GM12878 (cell line): Measurements from ENCODE around the gene KCNAB3.

Experiments
- BACH1 ChIP-seq: fragments of 450-650 bp; IDR thresholded peaks from 2 replicates; pipeline ENCODE4 v1.6.1; 2017; ENCODE audit warnings: mild to moderate bottlenecking, borderline replicate concordance
- CBFB ChIP-seq: IDR thresholded peaks from 2 replicates; pipeline ENCODE4 v1.6.1; 2016; ENCODE audit warnings: antibody characterized with exemption, low read depth
- MXI1 ChIP-seq: fragments of 150-350 bp; IDR thresholded peaks from 2 replicates; pipeline ENCODE4 v1.6.1; 2011; ENCODE audit warnings: low read depth, mild to moderate bottlenecking, inconsistent platforms, low read length, improper control_type of control experiment
- RBBP5 ChIP-seq: fragments of 200-600 bp; sonication (generic); conservative IDR thresholded peaks from 2 replicates; pipeline ENCODE4 v1.6.1; 2016
- RCOR1 ChIP-seq: conservative IDR thresholded peaks from 2 replicates; pipeline ENCODE4 v1.6.1; 2012; ENCODE audit warnings: low read depth, low read length, improper control_type of control experiment
- SIN3A ChIP-seq: IDR thresholded peaks from 2 replicates; pipeline ENCODE4 v1.6.1; 2012; ENCODE audit warnings: low read depth, low read length, improper control_type of control experiment
- TCF7 ChIP-seq: IDR thresholded peaks from 2 replicates; pipeline ENCODE4 v1.6.1; 2014; ENCODE audit warnings: antibody characterized with exemption, borderline replicate concordance
- YBX1 ChIP-seq: fragments of 450-650 bp; IDR thresholded peaks from 2 replicates; pipeline ENCODE4 v1.6.1; 2016; ENCODE audit warnings: antibody characterized with exemption
- ZNF274 ChIP-seq: IDR thresholded peaks from one replicate; pipeline ENCODE4 v1.8.0; 2011; ENCODE audit not compliant: insufficient read length, insufficient read depth
- TF ChIP-seq, protein P1 (sequence below): fragments of 450-650 bp; IDR thresholded peaks from 2 replicates; pipeline ENCODE4 v1.6.1; 2016; ENCODE audit warnings: mild to moderate bottlenecking
- TF ChIP-seq, protein P2 (sequence below): IDR thresholded peaks from 2 replicates; pipeline ENCODE4 v1.6.1; 2012; ENCODE audit warnings: mild to moderate bottlenecking, low read depth, low read length
- TF ChIP-seq, protein P3 (sequence below), 3 experiments: IDR thresholded peaks in 2 of 3; conservative IDR thresholded peaks in 1 of 3; 2 replicates each; pipeline ENCODE4 v1.5.1; 2011; ENCODE audit warnings: low read depth in 3 of 3, low read length in 3 of 3, mild to moderate bottlenecking in 3 of 3, control low read depth in 2 of 3, moderate library complexity in 2 of 3, inconsistent platforms in 1 of 3, mixed read lengths in 1 of 3; ENCODE audit not compliant: control insufficient read depth in 2 of 3, insufficient read depth in 1 of 3; ENCODE audit errors: extremely low read depth in 1 of 3
- TF ChIP-seq, protein P4 (sequence below): IDR thresholded peaks from 2 replicates; pipeline ENCODE4 v1.6.1; 2012; ENCODE audit warnings: low read depth, low read length, improper control_type of control experiment

DNA sequence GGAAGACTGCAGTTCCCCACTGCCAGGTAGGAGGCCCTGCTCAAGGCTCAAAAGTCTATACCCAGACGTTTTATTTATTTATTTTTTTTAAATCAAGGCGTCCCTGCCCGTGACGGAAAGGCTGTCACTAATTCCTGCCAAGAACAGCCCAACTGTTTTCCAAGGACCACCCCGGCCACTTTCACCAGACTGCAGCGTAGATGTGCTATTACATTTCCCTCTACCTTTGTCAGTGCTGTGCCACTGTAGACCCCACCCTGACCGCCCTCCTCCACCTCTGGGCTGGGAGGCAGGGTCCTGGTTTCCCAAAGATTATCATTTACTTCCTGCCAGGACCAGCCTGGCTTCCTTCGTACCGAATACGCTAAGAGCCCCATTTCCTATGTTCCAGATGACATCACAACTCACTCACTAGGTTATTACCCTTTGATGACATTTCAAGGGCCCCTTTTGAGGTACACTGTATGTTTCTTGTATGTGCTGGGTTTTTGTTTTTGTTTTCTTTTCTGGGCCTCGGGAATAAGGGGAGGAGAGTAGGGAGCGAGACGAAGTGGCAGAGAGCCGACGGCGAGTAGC, 7.3 kb downstream of the KCNAB3 start:
- TF ChIP-seq TCF7 (no peak), RCOR1 (no peak), YBX1 (no peak), ZNF274 (no peak), CBFB (no peak), MXI1 (no peak), SIN3A (no peak), RBBP5 (no peak), BACH1 (no peak)
- TF ChIP-seq, protein P1, sequence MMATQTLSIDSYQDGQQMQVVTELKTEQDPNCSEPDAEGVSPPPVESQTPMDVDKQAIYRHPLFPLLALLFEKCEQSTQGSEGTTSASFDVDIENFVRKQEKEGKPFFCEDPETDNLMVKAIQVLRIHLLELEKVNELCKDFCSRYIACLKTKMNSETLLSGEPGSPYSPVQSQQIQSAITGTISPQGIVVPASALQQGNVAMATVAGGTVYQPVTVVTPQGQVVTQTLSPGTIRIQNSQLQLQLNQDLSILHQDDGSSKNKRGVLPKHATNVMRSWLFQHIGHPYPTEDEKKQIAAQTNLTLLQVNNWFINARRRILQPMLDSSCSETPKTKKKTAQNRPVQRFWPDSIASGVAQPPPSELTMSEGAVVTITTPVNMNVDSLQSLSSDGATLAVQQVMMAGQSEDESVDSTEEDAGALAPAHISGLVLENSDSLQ, result no peak
- TF ChIP-seq, protein P2, sequence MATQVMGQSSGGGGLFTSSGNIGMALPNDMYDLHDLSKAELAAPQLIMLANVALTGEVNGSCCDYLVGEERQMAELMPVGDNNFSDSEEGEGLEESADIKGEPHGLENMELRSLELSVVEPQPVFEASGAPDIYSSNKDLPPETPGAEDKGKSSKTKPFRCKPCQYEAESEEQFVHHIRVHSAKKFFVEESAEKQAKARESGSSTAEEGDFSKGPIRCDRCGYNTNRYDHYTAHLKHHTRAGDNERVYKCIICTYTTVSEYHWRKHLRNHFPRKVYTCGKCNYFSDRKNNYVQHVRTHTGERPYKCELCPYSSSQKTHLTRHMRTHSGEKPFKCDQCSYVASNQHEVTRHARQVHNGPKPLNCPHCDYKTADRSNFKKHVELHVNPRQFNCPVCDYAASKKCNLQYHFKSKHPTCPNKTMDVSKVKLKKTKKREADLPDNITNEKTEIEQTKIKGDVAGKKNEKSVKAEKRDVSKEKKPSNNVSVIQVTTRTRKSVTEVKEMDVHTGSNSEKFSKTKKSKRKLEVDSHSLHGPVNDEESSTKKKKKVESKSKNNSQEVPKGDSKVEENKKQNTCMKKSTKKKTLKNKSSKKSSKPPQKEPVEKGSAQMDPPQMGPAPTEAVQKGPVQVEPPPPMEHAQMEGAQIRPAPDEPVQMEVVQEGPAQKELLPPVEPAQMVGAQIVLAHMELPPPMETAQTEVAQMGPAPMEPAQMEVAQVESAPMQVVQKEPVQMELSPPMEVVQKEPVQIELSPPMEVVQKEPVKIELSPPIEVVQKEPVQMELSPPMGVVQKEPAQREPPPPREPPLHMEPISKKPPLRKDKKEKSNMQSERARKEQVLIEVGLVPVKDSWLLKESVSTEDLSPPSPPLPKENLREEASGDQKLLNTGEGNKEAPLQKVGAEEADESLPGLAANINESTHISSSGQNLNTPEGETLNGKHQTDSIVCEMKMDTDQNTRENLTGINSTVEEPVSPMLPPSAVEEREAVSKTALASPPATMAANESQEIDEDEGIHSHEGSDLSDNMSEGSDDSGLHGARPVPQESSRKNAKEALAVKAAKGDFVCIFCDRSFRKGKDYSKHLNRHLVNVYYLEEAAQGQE, result no peak
- TF ChIP-seq, protein P3, sequence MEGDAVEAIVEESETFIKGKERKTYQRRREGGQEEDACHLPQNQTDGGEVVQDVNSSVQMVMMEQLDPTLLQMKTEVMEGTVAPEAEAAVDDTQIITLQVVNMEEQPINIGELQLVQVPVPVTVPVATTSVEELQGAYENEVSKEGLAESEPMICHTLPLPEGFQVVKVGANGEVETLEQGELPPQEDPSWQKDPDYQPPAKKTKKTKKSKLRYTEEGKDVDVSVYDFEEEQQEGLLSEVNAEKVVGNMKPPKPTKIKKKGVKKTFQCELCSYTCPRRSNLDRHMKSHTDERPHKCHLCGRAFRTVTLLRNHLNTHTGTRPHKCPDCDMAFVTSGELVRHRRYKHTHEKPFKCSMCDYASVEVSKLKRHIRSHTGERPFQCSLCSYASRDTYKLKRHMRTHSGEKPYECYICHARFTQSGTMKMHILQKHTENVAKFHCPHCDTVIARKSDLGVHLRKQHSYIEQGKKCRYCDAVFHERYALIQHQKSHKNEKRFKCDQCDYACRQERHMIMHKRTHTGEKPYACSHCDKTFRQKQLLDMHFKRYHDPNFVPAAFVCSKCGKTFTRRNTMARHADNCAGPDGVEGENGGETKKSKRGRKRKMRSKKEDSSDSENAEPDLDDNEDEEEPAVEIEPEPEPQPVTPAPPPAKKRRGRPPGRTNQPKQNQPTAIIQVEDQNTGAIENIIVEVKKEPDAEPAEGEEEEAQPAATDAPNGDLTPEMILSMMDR (IDR thresholded peaks at IDR 0.05 in 2 of 3, conservative IDR thresholded peaks at IDR 0.05 in 1 of 3; ENCODE audit: control insufficient read depth in 2 of 3, extremely low read depth in 1 of 3, insufficient read depth in 1 of 3, low read depth in 3 of 3, low read length in 3 of 3), result no peak
- TF ChIP-seq, protein P4, sequence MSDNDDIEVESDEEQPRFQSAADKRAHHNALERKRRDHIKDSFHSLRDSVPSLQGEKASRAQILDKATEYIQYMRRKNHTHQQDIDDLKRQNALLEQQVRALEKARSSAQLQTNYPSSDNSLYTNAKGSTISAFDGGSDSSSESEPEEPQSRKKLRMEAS, result no peak
